H9 (cell line): Measurements from ENCODE around the gene MAGI1. TPM values are rescaled to one million over a fixed set of nuclear protein-coding genes. Genes with fewer than 3 reads are reported as not detected.

ENCODE experiments used
- DNase-seq: peaks from one replicate; pipeline ENCODE4 v3.0.0-alpha.2; 2017
- H2AFZ ChIP-seq: one replicate; pipeline ENCODE4 v1.6.1; 2013; ENCODE audit warnings: mild to moderate bottlenecking, low read length, control low read depth, moderate library complexity
- H2AK5ac ChIP-seq: 2 replicates; pipeline ENCODE4 v1.6.1; 2013; ENCODE audit warnings: low read length, control low read depth, mixed read lengths; ENCODE audit not compliant: insufficient read length
- H2BK120ac ChIP-seq: one replicate; pipeline ENCODE4 v1.6.1; 2013; ENCODE audit warnings: low read depth, mild to moderate bottlenecking, low read length, control low read depth, inconsistent platforms; ENCODE audit not compliant: poor library complexity, severe bottlenecking
- H2BK12ac ChIP-seq: 2 replicates; pipeline ENCODE4 v1.6.1; 2013; ENCODE audit warnings: low read length, control low read depth, mixed read lengths, low read depth; ENCODE audit not compliant: insufficient read length
- H2BK15ac ChIP-seq: 2 replicates; pipeline ENCODE4 v1.6.1; 2013; ENCODE audit warnings: low read depth, low read length, control low read depth
- H2BK20ac ChIP-seq: one replicate; pipeline ENCODE4 v1.6.1; 2013; ENCODE audit warnings: low read depth, mild to moderate bottlenecking, low read length, control low read depth, inconsistent platforms; ENCODE audit not compliant: poor library complexity, severe bottlenecking
- H2BK5ac ChIP-seq: 2 replicates; pipeline ENCODE4 v1.6.1; 2013; ENCODE audit warnings: low read length, control low read depth, mixed read lengths; ENCODE audit not compliant: insufficient read length
- H3K14ac ChIP-seq: 2 replicates; pipeline ENCODE4 v1.6.1; 2013; ENCODE audit warnings: low read length, control low read depth; ENCODE audit not compliant: insufficient read depth
- H3K18ac ChIP-seq: 2 replicates; pipeline ENCODE4 v1.6.1; 2013; ENCODE audit warnings: low read depth, mild to moderate bottlenecking, mixed read lengths, low read length, control low read depth; ENCODE audit not compliant: insufficient read length
- H3K23ac ChIP-seq: 2 replicates; pipeline ENCODE4 v1.6.1; 2013; ENCODE audit warnings: low read length, control low read depth, mixed read lengths, low read depth; ENCODE audit not compliant: insufficient read length
- H3K23me2 ChIP-seq: 2 replicates; pipeline ENCODE4 v1.6.1; 2013; ENCODE audit warnings: low read depth, mild to moderate bottlenecking, mixed read lengths, low read length, control low read depth; ENCODE audit not compliant: insufficient read length, poor library complexity, severe bottlenecking
- H3K27ac ChIP-seq: 2 replicates; pipeline ENCODE4 v1.5.1; 2013; ENCODE audit warnings: low read length, control low read depth, mixed read lengths, low read depth; ENCODE audit not compliant: insufficient read length
- H3K27me3 ChIP-seq: 2 replicates; pipeline ENCODE4 v1.6.1; 2013; ENCODE audit warnings: low read length, control low read depth, inconsistent platforms; ENCODE audit not compliant: insufficient read depth
- H3K4ac ChIP-seq: 2 replicates; pipeline ENCODE4 v1.6.1; 2013; ENCODE audit warnings: low read depth, mild to moderate bottlenecking, control low read depth, inconsistent platforms, low read length, moderate library complexity
- H3K4me1 ChIP-seq: 2 replicates; pipeline ENCODE4 v1.6.1; 2013; ENCODE audit warnings: low read length, control low read depth, inconsistent platforms; ENCODE audit not compliant: insufficient read depth
- H3K4me2 ChIP-seq: 2 replicates; pipeline ENCODE4 v1.6.1; 2013; ENCODE audit warnings: low read length, control low read depth, mixed read lengths; ENCODE audit not compliant: insufficient read length, insufficient read depth
- H3K56ac ChIP-seq: 2 replicates; pipeline ENCODE4 v1.6.1; 2013; ENCODE audit warnings: low read depth, mild to moderate bottlenecking, mixed read lengths, low read length, control low read depth; ENCODE audit not compliant: insufficient read length
- H3K79me1 ChIP-seq: 2 replicates; pipeline ENCODE4 v1.6.1; 2013; ENCODE audit warnings: low read depth, mild to moderate bottlenecking, moderate library complexity, low read length, control low read depth, inconsistent platforms; ENCODE audit not compliant: insufficient read depth, poor library complexity, severe bottlenecking
- H3K79me2 ChIP-seq: 2 replicates; pipeline ENCODE4 v1.6.1; 2013; ENCODE audit warnings: low read length, control low read depth, inconsistent platforms; ENCODE audit not compliant: insufficient read depth
- H3K9ac ChIP-seq: 2 replicates; pipeline ENCODE4 v1.6.1; 2013; ENCODE audit warnings: low read length, control low read depth, mixed read lengths; ENCODE audit not compliant: insufficient read length; ENCODE audit errors: extremely low read depth
- H3K9me3 ChIP-seq: one replicate; pipeline ENCODE4 v1.6.1; 2013; ENCODE audit warnings: low read depth, low read length, inconsistent platforms; ENCODE audit not compliant: control insufficient read depth
- H3T11ph ChIP-seq: one replicate; pipeline ENCODE4 v1.6.1; 2013; ENCODE audit warnings: mild to moderate bottlenecking, low read length, control low read depth, inconsistent platforms
- H4K20me1 ChIP-seq: one replicate; pipeline ENCODE4 v1.6.1; 2013; ENCODE audit not compliant: control insufficient read depth, insufficient read length, insufficient read depth
- H4K5ac ChIP-seq: 2 replicates; pipeline ENCODE4 v1.6.1; 2013; ENCODE audit warnings: low read depth, mild to moderate bottlenecking, mixed read lengths, low read length, control low read depth; ENCODE audit not compliant: insufficient read length
- H4K8ac ChIP-seq: replicated peaks from 2 replicates; pipeline ENCODE4 v1.6.1; 2013; ENCODE audit warnings: low read length, control low read depth, mixed read lengths, low read depth; ENCODE audit not compliant: insufficient read length
- H4K91ac ChIP-seq: 2 replicates; pipeline ENCODE4 v1.6.1; 2013; ENCODE audit warnings: low read depth, mild to moderate bottlenecking, moderate library complexity, mixed read lengths, low read length, control low read depth; ENCODE audit not compliant: insufficient read length
- H3K27ac Mint-ChIP-seq, 3 experiments: 2 replicates in 2 of 3; 3 replicates in 1 of 3; pipeline ENCODE4 v1.8.0; 2020 to 2021; ENCODE audit warnings: mixed read lengths in 3 of 3, mild to moderate bottlenecking in 1 of 3, moderate library complexity in 1 of 3
- H3K27me3 Mint-ChIP-seq: 2 replicates; pipeline ENCODE4 v1.8.0; 2021; ENCODE audit warnings: low read depth, mild to moderate bottlenecking, moderate library complexity, mixed read lengths
- H3K36me3 Mint-ChIP-seq, 3 experiments: 2 replicates in 2 of 3; 3 replicates in 1 of 3; pipeline ENCODE4 v1.8.0; 2020 to 2021; ENCODE audit warnings: low read depth in 3 of 3, mixed read lengths in 3 of 3; ENCODE audit not compliant: insufficient read depth in 1 of 3
- H3K4me1 Mint-ChIP-seq, 2 experiments: 2 replicates each; pipeline ENCODE4 v1.8.0; 2020; ENCODE audit warnings: mixed read lengths in 2 of 2
- H3K4me3 Mint-ChIP-seq, 2 experiments: 2 replicates in 1 of 2; 3 replicates in 1 of 2; pipeline ENCODE4 v1.8.0; 2020 to 2021; ENCODE audit warnings: mild to moderate bottlenecking in 2 of 2, mixed read lengths in 2 of 2, moderate library complexity in 1 of 2
- H3K9me3 Mint-ChIP-seq, 2 experiments: 2 replicates in 1 of 2; 3 replicates in 1 of 2; pipeline ENCODE4 v1.8.0; 2020; ENCODE audit warnings: mild to moderate bottlenecking in 2 of 2, mixed read lengths in 2 of 2, moderate library complexity in 1 of 2
- WGBS: extraction: QIAGEN DNeasy Blood & Tissue Kit; methylation state at CpG from one replicate; pipeline ENCODE4 v1.1.7; 2013; ENCODE audit warnings: missing lambda C conversion rate, low lambda C conversion rate, mixed read lengths; ENCODE audit not compliant: insufficient read length; ENCODE audit errors: extremely low coverage; 5-methylcytosine and 5-hydroxymethylcytosine counted together
- total RNA-seq: library from RNA; stranded (reverse); gene quantifications from 2 replicates; pipeline ENCODE4 v1.2.1, GENCODE V29; 2021
- TF ChIP-seq, protein P1 (sequence below): fragments of 200-600 bp; sonication (generic); conservative IDR thresholded peaks from 3 replicates; pipeline ENCODE4 v1.8.0; 2021; ENCODE audit warnings: antibody characterized with exemption, mild to moderate bottlenecking

The MAGI1 gene
- total RNA-seq, 1 experiment from 2014 or later = 65.7 TPM

GRCh38 chr3:65669163-65669875 is 369.4 kb downstream of the MAGI1 start:
- WGBS = no CpG with 5 or more reads among the region's 5 CpGs
- Histone ChIP-seq H3K23ac (no peak overlapping the region), H3K79me1 (no peaks in the 10 kb centered on the region), H2BK20ac (no peak overlapping the region), H3K9ac (no peak overlapping the region), H4K20me1 (no peaks in the 10 kb centered on the region), H2BK5ac (no peak overlapping the region), H2AK5ac (no peak overlapping the region), H3K4me2 (no peak overlapping the region), H3K79me2 (no peaks in the 10 kb centered on the region), H4K5ac (no peak overlapping the region), H3K27ac (no peak overlapping the region), H2BK15ac (no peak overlapping the region), H2BK12ac (no peak overlapping the region), H3K18ac (no peak overlapping the region), H3T11ph (no peak overlapping the region), H4K91ac (no peak overlapping the region), H3K14ac (no peak overlapping the region), H3K4me1 (no peaks in the 10 kb centered on the region; the same call in 1 of the 2 replicates), H4K8ac (no peak overlapping the region), H3K23me2 (no peaks in the 10 kb centered on the region), H3K27me3 (no peaks in the 10 kb centered on the region), H3K4ac (no peak overlapping the region), H3K56ac (no peak overlapping the region), H2AFZ (no peak overlapping the region), H2BK120ac (no peak overlapping the region), H3K9me3 (no peaks in the 10 kb centered on the region)
- no peak for DNase-seq
- H3K36me3 Mint-ChIP-seq = no peaks in the 10 kb centered on the region
- no peak overlapping the region for H3K27ac Mint-ChIP-seq
- H3K27me3 Mint-ChIP-seq = no peaks in the 10 kb centered on the region
- H3K4me1 Mint-ChIP-seq = peaks cover 40 to 42% of the 10 kb centered on the region in 2 experiments
- TF ChIP-seq, protein P1, sequence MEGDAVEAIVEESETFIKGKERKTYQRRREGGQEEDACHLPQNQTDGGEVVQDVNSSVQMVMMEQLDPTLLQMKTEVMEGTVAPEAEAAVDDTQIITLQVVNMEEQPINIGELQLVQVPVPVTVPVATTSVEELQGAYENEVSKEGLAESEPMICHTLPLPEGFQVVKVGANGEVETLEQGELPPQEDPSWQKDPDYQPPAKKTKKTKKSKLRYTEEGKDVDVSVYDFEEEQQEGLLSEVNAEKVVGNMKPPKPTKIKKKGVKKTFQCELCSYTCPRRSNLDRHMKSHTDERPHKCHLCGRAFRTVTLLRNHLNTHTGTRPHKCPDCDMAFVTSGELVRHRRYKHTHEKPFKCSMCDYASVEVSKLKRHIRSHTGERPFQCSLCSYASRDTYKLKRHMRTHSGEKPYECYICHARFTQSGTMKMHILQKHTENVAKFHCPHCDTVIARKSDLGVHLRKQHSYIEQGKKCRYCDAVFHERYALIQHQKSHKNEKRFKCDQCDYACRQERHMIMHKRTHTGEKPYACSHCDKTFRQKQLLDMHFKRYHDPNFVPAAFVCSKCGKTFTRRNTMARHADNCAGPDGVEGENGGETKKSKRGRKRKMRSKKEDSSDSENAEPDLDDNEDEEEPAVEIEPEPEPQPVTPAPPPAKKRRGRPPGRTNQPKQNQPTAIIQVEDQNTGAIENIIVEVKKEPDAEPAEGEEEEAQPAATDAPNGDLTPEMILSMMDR = no peak
- H3K9me3 Mint-ChIP-seq = no peaks in the 10 kb centered on the region
- no peak overlapping the region for H3K4me3 Mint-ChIP-seq
